GM06990 (cell line): ENCODE data around the gene NMRK2.

Experiments
- DNase-seq: peaks from one replicate; pipeline ENCODE4 v3.0.0-alpha.2; 2011; ENCODE audit not compliant: insufficient read length; ENCODE audit errors: extremely low read depth
- H3K27me3 ChIP-seq: replicated peaks from 2 replicates; pipeline ENCODE4 v1.6.0; 2011; ENCODE audit warnings: low read length; ENCODE audit not compliant: control insufficient read depth, insufficient read depth
- H3K36me3 ChIP-seq: 2 replicates; pipeline ENCODE4 v1.5.1; 2011; ENCODE audit warnings: low read length; ENCODE audit not compliant: control insufficient read depth, insufficient read depth
- H3K4me3 ChIP-seq: replicated peaks from 2 replicates; pipeline ENCODE4 v1.5.1; 2011; ENCODE audit warnings: low read depth, mild to moderate bottlenecking, control low read depth, low read length
- CTCF ChIP-seq: IDR thresholded peaks from 2 replicates; pipeline ENCODE4 v1.5.1; 2011; ENCODE audit warnings: low read length, control low read depth, mild to moderate bottlenecking, inconsistent platforms; ENCODE audit not compliant: insufficient read depth, poor library complexity, severe bottlenecking

Gene NMRK2

GRCh38 chr19:3908266-3909054, 24.4 kb upstream of the NMRK2 start:
- H3K27me3 ChIP-seq, result no peaks in the 10 kb centered on the region
- H3K4me3 ChIP-seq, result no peak overlapping the region
- TF ChIP-seq CTCF, result no peak
- no peak for DNase-seq
- no peaks in the 10 kb centered on the region for H3K36me3 ChIP-seq

GRCh38 chr19:3910105-3910504, 22.8 kb upstream of the NMRK2 start:
- no peak overlapping the region for H3K4me3 ChIP-seq
- no peaks in the 10 kb centered on the region for H3K36me3 ChIP-seq
- DNase-seq, result no peak
- TF ChIP-seq CTCF, result no peak
- no peaks in the 10 kb centered on the region for H3K27me3 ChIP-seq

GRCh38 chr19:3914199-3914598, 18.7 kb upstream of the NMRK2 start:
- H3K36me3 ChIP-seq, result no peaks in the 10 kb centered on the region
- TF ChIP-seq CTCF, result no peak
- DNase-seq, result no peak
- H3K4me3 ChIP-seq, result no peak overlapping the region
- H3K27me3 ChIP-seq, result no peaks in the 10 kb centered on the region; the same call in 1 of the 2 replicates

GRCh38 chr19:3916033-3916432, 16.8 kb upstream of the NMRK2 start:
- TF ChIP-seq CTCF, result no peak
- no peak for DNase-seq
- Histone ChIP-seq H3K4me3 (no peak overlapping the region), H3K36me3 (no peaks in the 10 kb centered on the region), H3K27me3 (no peaks in the 10 kb centered on the region; the same call in 1 of the 2 replicates)

- no peak for TF ChIP-seq CTCF
- H3K36me3 ChIP-seq, result no peaks in the 10 kb centered on the region
Measured at GRCh38 chr19:3919793-3920192, 13.1 kb upstream of the NMRK2 start.

More at GRCh38 chr19:3919793-3920192, 13.1 kb upstream of the NMRK2 start:
- no peak for DNase-seq
- Histone ChIP-seq H3K4me3 (no peak overlapping the region), H3K27me3 (no peaks in the 10 kb centered on the region; the same call in 1 of the 2 replicates)
